Fibroblast of villous mesenchyme (primary cell): ENCODE measurements around the gene SAP30. TPM values are rescaled to one million over a fixed set of nuclear protein-coding genes. Genes with fewer than 3 reads are reported as not detected.

ENCODE experiments used
- DNase-seq: peaks from one replicate; pipeline ENCODE4 v3.0.0-alpha.2; 2010; ENCODE audit warnings: low read depth
- H3K4me3 ChIP-seq: 2 replicates; pipeline ENCODE4 v1.5.1; 2011; ENCODE audit warnings: low read depth, mild to moderate bottlenecking, low read length
- total RNA-seq: library from RNA; depleted of rRNA; stranded (reverse); fragments of >200 nt; gene quantifications from 2 replicates; pipeline ENCODE4 v1.2.3, GENCODE V29; 2012
- TF ChIP-seq, protein P1 (sequence below): IDR thresholded peaks from 2 replicates; pipeline ENCODE4 v1.5.1; 2012; ENCODE audit warnings: low read depth, mild to moderate bottlenecking, low read length; ENCODE audit not compliant: insufficient read depth

Gene SAP30
- total RNA-seq, 1 donor = 21.2 TPM

- no peak for DNase-seq
- H3K4me3 ChIP-seq = no peak overlapping the region
- TF ChIP-seq, protein P1, sequence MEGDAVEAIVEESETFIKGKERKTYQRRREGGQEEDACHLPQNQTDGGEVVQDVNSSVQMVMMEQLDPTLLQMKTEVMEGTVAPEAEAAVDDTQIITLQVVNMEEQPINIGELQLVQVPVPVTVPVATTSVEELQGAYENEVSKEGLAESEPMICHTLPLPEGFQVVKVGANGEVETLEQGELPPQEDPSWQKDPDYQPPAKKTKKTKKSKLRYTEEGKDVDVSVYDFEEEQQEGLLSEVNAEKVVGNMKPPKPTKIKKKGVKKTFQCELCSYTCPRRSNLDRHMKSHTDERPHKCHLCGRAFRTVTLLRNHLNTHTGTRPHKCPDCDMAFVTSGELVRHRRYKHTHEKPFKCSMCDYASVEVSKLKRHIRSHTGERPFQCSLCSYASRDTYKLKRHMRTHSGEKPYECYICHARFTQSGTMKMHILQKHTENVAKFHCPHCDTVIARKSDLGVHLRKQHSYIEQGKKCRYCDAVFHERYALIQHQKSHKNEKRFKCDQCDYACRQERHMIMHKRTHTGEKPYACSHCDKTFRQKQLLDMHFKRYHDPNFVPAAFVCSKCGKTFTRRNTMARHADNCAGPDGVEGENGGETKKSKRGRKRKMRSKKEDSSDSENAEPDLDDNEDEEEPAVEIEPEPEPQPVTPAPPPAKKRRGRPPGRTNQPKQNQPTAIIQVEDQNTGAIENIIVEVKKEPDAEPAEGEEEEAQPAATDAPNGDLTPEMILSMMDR = no peak
Measured at GRCh38 chr4:173367285-173367684, 3.5 kb upstream of the SAP30 start.

GRCh38 chr4:173367946-173368345 lies 2.8 kb upstream of the SAP30 start:
- TF ChIP-seq, protein P1 = no peak
- no peak overlapping the region for H3K4me3 ChIP-seq
- DNase-seq = no peak

GRCh38 chr4:173370130-173370476 lies 651 bp upstream of the SAP30 start:
- peak overlapping the region; percentile 84 for H3K4me3 ChIP-seq
- TF ChIP-seq, protein P1 = no peak
- DNase-seq = no peak

GRCh38 chr4:173371292-173372192 lies 788 bp downstream of the SAP30 start:
- DNase-seq = peak; percentile 71
- peak overlapping the region; percentile 84 for H3K4me3 ChIP-seq
- TF ChIP-seq, protein P1 = no peak

GRCh38 chr4:173374588-173374987 lies 3.8 kb downstream of the SAP30 start:
- TF ChIP-seq, protein P1 = no peak
- H3K4me3 ChIP-seq = no peak overlapping the region
- no peak for DNase-seq

GRCh38 chr4:173379929-173380328 lies 9.2 kb downstream of the SAP30 start:
- no peak for DNase-seq
- TF ChIP-seq, protein P1 = no peak
- H3K4me3 ChIP-seq = no peak overlapping the region
